T-helper 1 cell treated with Interleukin-12 subunit alpha and Interleukin-12 subunit beta and Interleukin-4 antibody, amounts not matched to agents 30 ng/mL and 1 ng/mL, for 36 hours (primary cell): ENCODE measurements around the gene TCEAL9. TPM values are rescaled to one million over a fixed set of nuclear protein-coding genes. Genes with fewer than 3 reads are reported as not detected.
"Not testable (repeated sequence)": the region's sequence is repeated elsewhere in the genome, so short reads cannot be mapped to it uniquely, and the experiment has no call there.

ENCODE experiments used
- intact Hi-C: fragments of 100-400 bp; cut with micrococcal nuclease; formaldehyde crosslinking; loops from one replicate; pipeline ENCODE4 v1.15.1; 2024
- total RNA-seq: library from RNA; stranded (reverse); gene quantifications from 2 replicates; pipeline ENCODE4 v1.2.3, GENCODE V29; 2022

Gene TCEAL9
- total RNA-seq, 1 donor from 2014 or later = 0.54 TPM

DNA sequence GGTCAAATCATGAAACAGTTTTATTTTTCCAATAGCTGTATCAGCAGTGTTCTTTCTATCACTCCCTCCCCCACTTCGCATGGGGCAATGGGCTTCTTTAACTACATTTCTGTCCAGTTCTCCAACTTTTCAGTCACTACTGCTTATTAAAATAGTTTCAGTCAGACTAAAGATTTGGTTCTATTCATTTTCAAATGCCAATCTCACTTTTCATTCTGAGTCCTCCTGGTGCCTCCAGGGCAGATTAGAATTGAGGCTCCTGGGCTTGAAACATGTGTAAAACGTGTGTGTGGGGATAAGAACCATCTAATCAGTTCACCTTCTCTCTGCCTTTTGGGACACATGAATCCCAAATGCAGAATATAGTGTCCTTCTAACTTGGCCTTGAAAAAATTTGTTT, 16.6 kb downstream of the TCEAL9 start:
- intact Hi-C loops = no loop called here

DNA sequence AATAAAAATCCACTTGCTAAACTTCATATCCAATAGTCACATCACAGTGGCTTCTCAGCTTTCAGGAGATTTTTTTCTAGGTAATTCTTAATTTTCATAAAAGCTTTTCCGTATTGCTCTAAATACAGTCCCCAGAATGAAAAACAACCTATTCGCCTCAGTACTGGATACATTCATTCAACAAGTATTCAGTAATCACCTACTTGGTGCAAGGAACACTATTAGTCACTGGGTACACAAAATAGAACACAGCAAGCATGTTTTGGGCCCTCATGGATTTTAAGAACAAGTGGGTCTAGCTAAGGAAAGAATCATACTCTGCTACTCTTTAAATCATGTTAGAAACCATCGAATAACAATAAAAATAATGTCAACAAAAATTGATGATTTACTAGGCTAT, 17.3 kb downstream of the TCEAL9 start:
- intact Hi-C loops = no loop called here

DNA sequence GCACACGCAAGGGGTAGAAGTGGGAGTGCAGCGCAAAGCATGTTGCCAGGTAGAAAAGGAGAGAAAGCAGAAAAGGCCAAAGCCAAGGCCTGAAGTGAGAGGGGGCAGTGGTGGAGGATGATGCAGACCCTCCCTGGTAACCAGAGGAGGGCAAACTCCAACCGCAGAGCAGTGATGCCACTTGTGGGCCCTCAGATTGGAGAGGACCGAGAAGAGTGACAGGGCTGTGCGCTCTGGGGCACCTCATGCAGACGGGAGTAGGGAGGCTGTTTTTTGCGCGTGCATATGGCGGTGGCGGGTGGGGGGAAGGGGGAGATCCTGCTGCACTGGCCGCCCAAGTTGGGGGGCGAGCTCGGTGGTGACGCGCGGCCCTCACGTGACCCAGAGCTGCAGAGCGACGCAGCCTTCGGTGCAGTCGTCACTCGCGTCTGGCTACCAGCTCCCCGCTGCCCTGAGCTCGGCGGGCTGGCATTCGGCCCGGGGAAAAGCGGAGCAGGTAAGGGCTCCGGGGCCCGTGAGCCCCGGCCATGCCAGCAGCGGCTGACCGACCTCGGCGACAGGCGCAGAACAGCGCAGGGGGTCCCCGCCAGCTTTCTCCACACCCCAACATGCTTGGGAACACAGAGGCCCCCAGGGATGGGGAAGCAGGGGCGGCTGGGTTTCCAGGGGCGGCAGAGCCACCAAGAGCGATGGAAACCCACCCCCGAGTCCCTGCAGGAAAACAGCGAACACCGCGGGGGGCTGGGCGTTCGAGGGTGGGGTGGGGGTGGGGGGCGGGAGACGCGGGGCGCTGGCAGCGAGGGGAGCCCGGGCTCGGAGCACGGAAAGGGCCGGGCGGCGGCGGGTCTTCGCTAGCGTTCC, 20.0 kb downstream of the TCEAL9 start, which contains the start of gene BEX3:
TSS of gene BEX3 (plus strand) at position 421 of the 861 bp plus-strand sequence. CDS start 984 bp downstream, outside the sequence.
- intact Hi-C loops = no loop called here

DNA sequence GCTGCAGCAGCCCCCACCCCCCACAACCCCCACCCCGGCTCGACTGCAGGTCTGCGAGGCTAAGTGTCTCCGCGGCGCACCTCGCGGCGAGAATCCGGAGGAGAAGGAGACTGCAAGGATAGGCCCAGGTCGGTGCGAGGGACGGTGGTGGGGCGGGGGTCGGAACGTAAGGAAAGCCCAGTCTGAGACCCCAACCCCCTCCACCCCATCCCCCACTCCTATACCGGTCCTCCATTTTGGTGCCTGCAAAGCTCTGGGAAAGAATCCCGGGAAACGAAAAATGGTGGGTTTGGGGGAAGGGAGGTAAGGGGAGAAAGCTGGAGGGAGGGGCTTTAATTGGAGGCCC, 20.6 kb downstream of the TCEAL9 start:
- intact Hi-C loops = no loop called here

DNA sequence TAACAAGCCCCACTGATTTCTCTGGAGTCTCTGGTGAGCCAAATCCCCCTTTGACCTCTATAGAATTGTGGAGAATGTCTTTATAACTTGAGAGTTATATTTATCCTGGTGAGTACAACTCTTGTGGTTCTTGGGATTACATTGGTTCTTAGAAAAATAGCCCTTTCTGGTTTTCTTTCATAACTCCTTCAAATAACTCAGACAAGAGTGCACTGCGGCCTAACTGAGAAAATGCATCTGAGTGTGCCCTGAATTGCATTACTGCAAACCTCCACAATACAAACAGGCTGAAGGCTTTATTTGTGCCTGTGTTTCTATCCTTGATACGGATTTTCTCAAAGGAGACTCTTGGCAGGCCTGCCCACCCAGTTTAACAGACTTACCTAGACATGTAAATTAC, 22.7 kb downstream of the TCEAL9 start:
- intact Hi-C loops = no loop called here

DNA sequence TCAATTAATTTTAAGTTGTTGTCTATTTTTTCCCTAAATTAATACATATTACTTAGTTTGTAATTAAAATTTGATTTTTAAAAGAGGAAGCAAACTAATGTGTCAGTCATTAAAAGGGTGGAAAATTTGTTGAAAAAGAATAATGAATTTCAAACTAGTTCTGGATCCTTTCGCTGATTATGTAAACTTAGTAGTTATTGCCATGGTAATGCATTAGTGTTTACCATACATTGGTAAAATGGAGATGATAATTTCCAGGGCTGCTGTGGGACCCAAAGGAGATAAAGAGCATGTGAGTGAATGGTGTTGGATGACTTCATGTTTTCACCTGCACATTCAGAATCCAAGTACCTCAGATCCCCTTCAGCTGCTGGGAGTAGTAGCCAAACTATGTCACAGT, 26.6 kb downstream of the TCEAL9 start:
- intact Hi-C loops = no loop called here

DNA sequence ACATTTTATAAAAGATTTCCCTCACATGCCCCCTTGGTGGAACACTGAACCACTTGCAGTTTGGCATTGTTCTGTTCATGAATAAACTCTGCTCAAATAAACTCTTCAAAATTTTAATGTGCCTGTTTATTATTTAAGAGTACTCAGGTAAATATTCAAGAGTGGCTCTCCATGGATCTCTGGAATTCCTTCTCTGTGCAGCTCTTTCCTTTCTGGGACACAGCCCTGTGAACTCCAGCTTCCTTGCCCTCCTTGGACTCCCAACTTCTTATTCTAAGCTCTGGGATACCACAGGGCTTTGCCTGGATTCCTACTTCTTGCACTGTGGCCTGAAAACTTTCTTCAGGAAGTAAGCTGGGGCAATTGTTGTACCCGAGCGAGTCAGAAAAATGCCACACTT, 28.4 kb downstream of the TCEAL9 start:
- intact Hi-C loops = no loop called here

DNA sequence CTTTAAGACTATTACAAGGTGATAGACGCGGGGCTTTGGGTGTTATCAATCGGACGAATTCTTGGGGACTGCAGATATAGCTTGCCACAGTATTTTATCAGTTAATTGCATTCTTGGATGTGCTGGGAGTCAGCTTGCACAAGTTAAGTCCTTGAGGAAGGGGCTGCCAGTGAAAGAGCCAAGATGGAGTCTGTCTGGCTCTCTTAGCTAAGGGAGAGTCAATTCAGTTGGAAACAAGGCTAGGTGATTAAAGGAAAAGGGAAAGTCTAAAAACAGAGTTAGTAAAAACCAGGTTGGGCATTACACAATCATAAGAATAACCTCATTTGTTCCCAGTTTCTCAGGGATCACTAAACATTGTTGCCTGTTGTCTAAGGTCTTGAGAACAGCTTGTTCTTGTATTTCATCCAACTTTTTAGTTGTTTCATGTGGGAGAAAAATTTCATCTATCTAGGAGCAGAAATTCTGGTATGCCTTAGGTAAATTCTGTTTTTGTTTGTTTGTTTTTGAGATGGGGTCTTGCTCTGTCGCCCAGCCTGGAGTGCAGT, 29.1 kb downstream of the TCEAL9 start:
- intact Hi-C loops = not testable (repeated sequence)

DNA sequence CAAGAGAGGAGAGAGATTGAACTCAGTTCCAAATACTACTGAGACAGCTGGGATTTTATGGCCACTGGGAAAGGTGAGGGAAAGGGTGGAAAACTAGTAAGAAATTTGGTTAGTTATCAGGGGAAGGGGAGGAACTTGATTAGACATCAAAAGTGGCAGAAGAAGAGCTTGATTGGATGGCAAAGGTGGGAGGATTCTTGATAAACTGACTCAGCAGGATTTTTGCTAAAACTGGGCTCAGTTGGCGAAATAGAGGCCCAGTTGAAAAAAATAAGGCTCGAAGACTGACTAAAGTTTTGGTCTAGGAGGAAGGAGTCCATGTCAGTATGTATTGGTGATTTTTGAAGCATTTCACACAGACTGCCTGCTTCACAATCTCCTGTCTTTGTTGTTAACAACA, 30.0 kb downstream of the TCEAL9 start:
- intact Hi-C loops = no loop called here

DNA sequence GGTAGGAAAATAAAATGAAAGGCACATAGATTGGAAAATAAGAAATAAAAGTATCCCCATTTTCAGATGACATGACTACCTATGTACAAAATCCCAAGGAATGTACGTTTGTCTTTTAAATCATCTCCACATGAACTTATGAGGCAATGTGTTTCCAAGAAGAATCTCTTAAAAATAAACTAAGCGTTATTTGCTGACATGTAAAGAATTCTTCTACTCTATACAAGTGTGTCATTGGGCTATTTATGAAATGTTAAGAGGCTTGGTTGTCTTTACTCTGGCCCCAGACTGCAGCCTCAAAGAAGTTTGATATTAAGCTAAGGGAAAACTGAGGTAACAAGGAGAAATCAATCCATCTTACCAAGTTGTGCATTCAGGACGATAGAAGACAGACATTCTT, 37.2 kb downstream of the TCEAL9 start:
- intact Hi-C loops = no loop called here

DNA sequence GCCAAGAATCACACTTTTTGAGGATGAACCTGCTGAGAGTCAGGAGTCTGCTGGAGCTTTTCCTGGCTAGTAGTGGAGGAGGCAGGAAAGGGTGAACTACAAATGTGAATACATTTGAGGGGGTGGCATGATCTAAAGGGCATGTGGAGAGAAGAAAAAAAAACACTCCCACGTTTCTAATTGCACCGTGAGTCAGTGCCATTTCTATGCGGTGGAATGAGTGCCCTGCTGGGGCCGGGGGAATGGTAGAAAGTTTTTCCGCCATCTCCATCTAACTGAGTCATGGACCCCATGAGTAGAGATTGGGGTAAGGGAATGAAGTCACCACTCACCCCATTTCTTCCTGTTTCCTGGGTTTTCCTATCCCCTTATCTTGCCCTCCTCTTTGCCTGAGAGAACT, 39.9 kb downstream of the TCEAL9 start:
- intact Hi-C loops = no loop called here

DNA sequence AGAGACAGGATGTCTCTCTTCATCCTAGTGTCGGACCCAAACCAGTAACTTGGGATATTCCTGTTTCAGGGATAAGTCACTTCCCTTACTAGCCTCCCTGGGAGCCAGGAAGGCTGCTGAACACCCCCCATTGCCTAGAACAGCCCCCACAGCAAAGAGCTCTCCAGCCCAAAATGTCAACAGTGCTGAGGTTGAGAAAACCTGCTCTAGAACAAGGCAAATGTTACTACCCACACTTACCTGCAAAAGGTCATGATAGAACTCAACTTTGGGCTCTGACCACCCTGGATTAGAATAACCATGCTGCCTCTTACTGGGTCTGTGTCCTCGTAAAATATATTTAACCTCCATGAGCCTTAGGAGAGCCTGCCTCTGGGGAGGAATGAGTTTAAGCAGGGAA, 40.4 kb downstream of the TCEAL9 start:
- intact Hi-C loops = no loop called here

DNA sequence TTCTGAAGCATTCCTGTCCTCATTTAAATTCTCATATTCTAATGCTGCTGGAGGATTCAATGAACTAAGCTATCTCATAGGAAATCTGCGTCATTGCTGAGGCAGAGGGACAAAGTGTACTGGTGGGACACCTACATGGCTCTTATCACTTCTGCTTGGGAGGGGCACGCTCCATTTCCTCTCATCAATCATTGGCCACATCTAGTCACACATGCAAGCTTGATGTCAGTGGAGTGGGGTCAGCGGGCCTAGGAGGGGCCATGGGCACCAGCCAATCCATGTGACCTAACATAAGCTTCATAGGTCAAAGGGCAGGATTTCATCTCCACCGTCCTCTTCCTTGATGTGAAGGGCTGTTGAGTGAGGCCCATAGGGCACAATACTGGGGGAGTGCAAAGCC, 41.4 kb downstream of the TCEAL9 start:
- intact Hi-C loops = no loop called here

DNA sequence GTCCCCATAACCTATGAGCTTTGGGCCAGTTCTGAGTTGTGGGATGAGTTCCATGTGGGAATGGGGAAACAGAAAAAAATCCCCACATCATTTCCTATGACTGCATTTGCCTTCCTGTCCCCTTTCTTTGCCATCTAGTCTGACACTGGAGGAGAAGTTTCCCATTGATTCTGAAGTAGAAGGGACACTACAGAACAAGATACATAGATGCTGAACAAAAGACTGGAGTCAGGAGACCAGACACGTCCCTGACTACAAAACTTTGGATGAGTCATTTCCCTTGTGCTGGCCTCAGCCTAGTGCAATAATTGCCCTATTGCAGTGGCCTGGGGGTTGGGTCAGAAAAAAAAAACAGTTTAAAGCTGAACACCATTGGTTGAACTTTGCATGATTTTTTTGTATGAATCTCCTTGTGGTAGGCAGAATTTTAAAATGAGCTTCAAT, 42.1 kb downstream of the TCEAL9 start:
- intact Hi-C loops = no loop called here

DNA sequence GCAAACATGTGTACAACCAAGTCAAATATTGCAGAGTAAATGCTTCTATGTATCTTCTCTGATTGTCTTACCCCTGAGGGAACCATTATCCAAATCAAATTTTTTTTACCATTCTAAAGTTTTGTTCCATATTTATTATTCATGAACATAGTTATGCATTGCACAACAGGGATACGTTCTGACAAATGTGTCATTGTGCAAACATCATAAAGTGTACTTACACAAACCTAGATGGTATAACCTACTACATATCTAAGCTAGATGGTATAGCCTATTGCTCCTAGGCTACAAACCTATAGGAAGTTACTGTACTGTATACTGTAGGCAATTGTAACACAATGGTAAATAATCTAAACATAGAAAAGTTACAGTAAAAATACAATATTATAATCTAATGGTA, 43.4 kb downstream of the TCEAL9 start:
- intact Hi-C loops = no loop called here

DNA sequence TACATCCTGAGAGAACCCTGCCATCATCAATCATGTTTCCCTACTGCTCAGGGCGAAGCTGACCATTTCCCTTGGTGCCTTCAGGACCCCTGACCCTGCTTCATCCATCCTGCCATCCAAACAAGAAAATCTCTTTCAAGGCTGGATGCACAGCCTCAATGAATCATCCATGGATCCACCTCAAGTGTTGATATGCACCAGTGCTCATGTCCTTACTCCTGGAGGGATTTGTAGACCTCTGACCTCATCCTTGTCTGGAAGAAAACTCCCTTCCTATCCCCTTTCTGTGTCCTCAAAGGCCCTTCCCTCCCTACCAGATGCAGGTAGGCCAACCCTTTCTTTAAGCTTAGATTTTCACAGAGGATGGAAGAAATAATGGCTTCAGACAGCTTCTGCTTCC, 44.6 kb downstream of the TCEAL9 start:
- intact Hi-C loops = no loop called here

DNA sequence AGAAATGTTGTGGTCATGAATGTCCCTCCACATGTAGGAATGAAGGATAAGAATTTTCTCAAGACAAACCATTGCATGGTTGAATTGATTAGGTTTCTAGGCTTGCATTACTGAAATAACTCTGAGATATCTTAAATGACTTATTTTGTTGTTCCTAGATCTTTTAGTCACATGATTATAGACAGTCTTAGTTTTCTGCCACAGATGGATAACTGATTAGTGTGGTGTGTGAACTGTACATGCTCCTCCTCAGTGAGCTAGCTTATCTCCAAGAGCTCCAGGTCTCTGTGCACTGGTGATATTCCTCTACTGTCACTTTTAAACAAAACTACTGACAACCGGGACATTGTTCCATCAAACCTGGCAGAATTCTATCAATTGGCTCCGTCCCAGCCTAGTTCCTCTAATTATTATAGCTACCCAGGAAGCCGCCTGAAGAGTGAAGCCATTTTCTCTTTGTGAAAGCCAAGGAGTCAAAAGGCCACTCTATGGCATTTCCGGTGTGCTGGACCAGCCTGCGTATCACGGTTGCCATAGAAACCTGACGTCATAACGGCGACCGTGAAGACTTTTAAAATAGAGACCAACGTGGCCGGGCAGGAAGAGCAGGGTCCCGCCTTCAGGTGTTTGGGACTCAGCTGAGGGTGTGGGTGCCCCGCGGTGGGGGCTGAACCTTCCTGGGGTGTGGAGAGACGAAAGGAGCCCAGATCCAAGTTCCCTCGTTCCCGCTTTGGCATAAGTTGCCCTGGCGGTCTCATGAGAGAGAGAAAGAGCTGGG, 48.1 kb downstream of the TCEAL9 start:
- intact Hi-C loops = loop anchor here (1.0 to 2.0 kb wide), 2 partner anchors 60 to 193 kb away; no protein-coding TSS in a partner anchor

DNA sequence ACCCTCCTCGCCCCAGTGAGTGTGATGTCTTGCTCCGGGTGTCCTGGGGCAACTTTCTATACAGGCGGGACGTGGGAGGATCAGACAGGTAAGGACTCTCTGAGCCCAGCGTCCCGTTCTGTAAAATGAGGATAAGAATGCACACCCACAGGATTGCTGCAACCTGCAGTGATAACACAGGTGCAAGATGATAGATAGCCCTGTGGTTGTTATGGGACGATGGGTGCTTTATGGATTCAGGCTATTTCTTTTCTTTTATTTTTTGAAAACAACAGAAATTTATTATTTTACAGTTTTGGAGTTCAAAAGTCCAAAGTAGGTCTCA, 48.7 kb downstream of the TCEAL9 start:
- intact Hi-C loops = loop anchor here (2.0 kb wide), 1 partner anchor 60 kb away; no protein-coding TSS in a partner anchor

DNA sequence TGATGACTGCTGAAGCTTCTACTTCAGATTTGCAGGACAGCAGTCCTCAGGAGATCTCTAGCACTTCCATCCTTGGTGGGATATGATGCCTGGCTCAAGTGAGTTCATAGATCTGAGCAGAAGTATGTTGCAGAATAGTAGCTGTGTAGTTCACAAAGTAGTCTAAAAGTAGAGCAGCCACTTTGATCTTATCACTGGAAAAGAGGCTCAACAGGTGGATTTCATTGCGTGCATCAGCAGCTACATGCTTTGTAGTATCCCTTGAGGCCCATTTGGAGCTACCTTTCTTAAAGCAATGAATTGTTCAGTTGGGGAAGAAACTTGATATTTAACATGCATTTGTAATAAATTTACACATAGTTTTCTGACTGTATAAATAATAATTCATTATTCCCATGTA, 50.0 kb downstream of the TCEAL9 start:
- intact Hi-C loops = no loop called here

DNA sequence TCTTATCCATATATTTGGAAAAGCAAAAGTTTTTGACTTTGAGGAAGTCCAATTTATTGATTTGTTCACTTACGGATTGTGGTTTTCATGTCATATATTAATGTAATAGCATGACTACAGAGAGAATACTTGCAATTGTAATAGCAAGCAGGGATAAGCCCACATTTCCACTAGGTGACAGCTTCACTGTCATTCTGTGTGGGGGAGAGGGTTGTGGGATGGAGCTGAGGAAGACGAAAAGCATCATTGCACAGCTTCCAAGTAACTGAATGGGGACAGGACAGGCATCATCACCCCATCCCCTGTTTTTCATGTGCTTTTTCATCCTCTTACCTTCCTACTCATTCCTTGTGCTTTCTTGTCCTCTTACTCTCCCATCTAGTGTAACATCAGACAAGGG, 51.5 kb downstream of the TCEAL9 start:
- intact Hi-C loops = no loop called here
